ENCODE data around the gene APC2. TPM values are rescaled to one million over a fixed set of nuclear protein-coding genes. Genes with fewer than 3 reads are reported as not detected.

APC2 gene
- total and polyA plus RNA-seq, 7 donors = 0.01 to 0.06 (median 0.04) TPM; not detected in 1

- intact Hi-C loops (cut with DNase I) = no loop called here
- H3K4me3 ChIP-seq = no peak overlapping the region
- no peaks in the 10 kb centered on the region for H3K9me3 ChIP-seq
- H3K36me3 ChIP-seq (ENCODE audit: insufficient read depth in 1 of 2, low read depth in 1 of 2) = peaks cover 10 to 84% of the 10 kb centered on the region in 2 donors
- no peak for ATAC-seq
- no peak overlapping the region for H3K27ac ChIP-seq
- H3K4me1 ChIP-seq = peaks cover 14% of the 10 kb centered on the region
- no peak for DNase-seq
- H3K27me3 ChIP-seq (ENCODE audit: insufficient read depth in 3 of 3, low read length in 2 of 3) = no peaks in the 10 kb centered on the region
- WGBS, 3 donors = 89 to 92% (median 90%) methylated on average over 16 of the region's 16 CpGs
- TF ChIP-seq CTCF (IDR thresholded peaks at IDR 0.05) = no peak
Measured at GRCh38 chr19:1432507-1432887, 17.4 kb upstream of the APC2 start.

- Histone ChIP-seq H3K4me3 (no peak overlapping the region), H3K27ac (no peak overlapping the region), H3K4me1 (peaks cover 20% of the 10 kb centered on the region), H3K9me3 (no peaks in the 10 kb centered on the region), H3K27me3 (ENCODE audit: insufficient read depth in 3 of 3, low read length in 2 of 3) (no peaks in the 10 kb centered on the region), H3K36me3 (ENCODE audit: insufficient read depth in 1 of 2, low read depth in 1 of 2) (peaks cover 10 to 75% of the 10 kb centered on the region in 2 donors)
- TF ChIP-seq CTCF (IDR thresholded peaks at IDR 0.05) = no peak
- DNase-seq = no peak
- ATAC-seq = no peak
- whole genome bisulfite sequencing, 3 donors = 82 to 88% (median 86%) methylated on average over 41 to 47 of the region's 47 CpGs
- intact Hi-C loops (cut with DNase I) = no loop called here
Measured at GRCh38 chr19:1433119-1434039, 16.5 kb upstream of the APC2 start.

GRCh38 chr19:1434040-1434366, 15.9 kb upstream of the APC2 start:
- no peaks in the 10 kb centered on the region for H3K27me3 ChIP-seq (ENCODE audit: insufficient read depth in 3 of 3, low read length in 2 of 3)
- intact Hi-C loops (cut with DNase I) = no loop called here
- no peak overlapping the region for H3K4me3 ChIP-seq
- H3K4me1 ChIP-seq = peaks cover 20% of the 10 kb centered on the region
- ATAC-seq = no peak
- no peak for TF ChIP-seq CTCF (IDR thresholded peaks at IDR 0.05)
- WGBS, 3 donors = 92 to 95% (median 94%) methylated on average over 17 of the region's 17 CpGs
- DNase-seq = no peak
- no peak overlapping the region for H3K27ac ChIP-seq
- H3K9me3 ChIP-seq = no peaks in the 10 kb centered on the region
- H3K36me3 ChIP-seq (ENCODE audit: insufficient read depth in 1 of 2, low read depth in 1 of 2) = peaks cover 7 to 69% of the 10 kb centered on the region in 2 donors

GRCh38 chr19:1434577-1435060, 15.3 kb upstream of the APC2 start:
- DNase-seq = no peak
- Histone ChIP-seq H3K36me3 (ENCODE audit: insufficient read depth in 1 of 2, low read depth in 1 of 2) (peaks cover 3 to 65% of the 10 kb centered on the region in 2 donors), H3K27me3 (ENCODE audit: insufficient read depth in 3 of 3, low read length in 2 of 3) (no peaks in the 10 kb centered on the region), H3K27ac (no peak overlapping the region), H3K4me1 (peaks cover 25% of the 10 kb centered on the region), H3K4me3 (no peak overlapping the region), H3K9me3 (no peaks in the 10 kb centered on the region)
- WGBS, 3 donors = 78 to 86% (median 83%) methylated on average over 36 to 39 of the region's 39 CpGs
- no peak for TF ChIP-seq CTCF (IDR thresholded peaks at IDR 0.05)
- ATAC-seq = no peak
- intact Hi-C loops (cut with DNase I) = no loop called here
